Stimulated activated CD4-positive, alpha-beta T cell treated with anti-CD3 and anti-CD28 coated beads, Interleukin-15, amount 100 ng/mL, for 24 hours (primary cell): ENCODE measurements around the gene B3GAT1.

Experiments used
- DNase-seq: peaks from one replicate; pipeline ENCODE4 v3.0.0-alpha.2; 2020

B3GAT1 gene

GRCh38 chr11:134369656-134370525 lies 42.2 kb downstream of the B3GAT1 start:
- no peak for DNase-seq

DNA sequence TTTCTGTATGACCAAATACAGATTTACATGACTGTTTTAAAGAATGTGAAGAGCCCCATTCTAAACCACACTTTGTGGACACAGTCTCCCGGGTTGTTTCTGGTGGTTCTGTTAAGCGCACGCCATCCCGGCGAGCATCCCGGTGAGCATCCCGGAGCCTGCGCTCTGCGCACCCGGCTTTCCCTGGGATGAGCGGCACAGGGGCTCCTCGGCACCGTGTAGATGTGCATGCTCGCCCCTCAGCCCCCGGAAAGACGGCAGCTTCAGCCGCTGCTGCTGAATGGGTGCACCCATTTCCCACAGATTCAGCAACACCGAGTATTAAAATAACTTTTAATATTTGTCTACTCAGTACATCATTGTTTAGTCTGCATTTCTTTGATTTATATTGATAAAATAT lies 44.3 kb downstream of the B3GAT1 start:
- no peak for DNase-seq

GRCh38 chr11:134366254-134366653 lies 45.8 kb downstream of the B3GAT1 start:
- DNase-seq, result no peak

DNA sequence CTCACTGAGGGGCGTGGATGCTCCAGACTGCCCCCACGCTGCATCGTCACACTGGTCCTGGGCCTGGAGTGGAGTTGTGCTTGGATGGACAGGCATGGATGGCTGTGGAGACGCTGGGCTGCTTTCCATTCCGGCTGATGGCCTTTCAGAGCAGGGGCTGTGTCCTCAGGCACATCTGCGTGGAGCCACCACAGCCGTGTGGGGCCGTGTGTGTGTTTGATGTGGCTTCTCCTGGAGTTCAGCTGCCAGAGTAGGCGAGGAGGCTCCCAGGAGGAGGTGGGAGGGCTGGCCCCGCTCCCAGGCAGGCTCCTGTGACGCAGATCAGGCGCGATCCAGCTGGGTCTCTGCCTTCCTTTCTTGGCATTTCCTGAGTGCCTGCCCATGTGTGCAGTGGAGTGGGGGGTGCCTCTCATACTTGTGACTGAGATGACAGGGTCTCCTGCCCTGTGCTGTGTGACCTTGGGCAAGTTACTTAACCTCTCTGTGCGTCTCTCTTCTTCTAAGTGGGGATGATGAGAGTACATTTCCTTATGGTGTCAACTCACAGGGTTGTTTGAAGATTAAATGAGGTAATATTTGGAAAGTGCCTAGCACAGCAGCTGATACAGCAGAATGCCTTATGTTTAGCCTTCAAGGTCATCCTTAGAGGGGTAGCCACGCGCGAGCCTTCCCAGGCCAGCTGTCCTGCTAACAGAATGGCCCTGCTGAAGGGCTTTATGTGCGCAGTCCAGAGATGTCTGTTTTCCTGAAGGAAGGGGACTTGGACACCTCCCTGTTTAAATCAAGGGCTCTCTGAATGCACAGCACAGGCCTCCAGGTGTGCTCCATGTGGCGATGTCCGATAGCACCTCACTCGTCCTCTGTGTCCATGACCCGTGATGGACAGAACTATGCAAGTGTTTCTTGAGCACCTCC lies 46.8 kb downstream of the B3GAT1 start:
- DNase-seq, result no peak

GRCh38 chr11:134364261-134364660 lies 47.8 kb downstream of the B3GAT1 start:
- no peak for DNase-seq

- DNase-seq, result no peak
Observed at GRCh38 chr11:134363592-134363991, 48.5 kb downstream of the B3GAT1 start.

- no peak for DNase-seq
Observed at GRCh38 chr11:134363161-134363560, 48.9 kb downstream of the B3GAT1 start.

DNA sequence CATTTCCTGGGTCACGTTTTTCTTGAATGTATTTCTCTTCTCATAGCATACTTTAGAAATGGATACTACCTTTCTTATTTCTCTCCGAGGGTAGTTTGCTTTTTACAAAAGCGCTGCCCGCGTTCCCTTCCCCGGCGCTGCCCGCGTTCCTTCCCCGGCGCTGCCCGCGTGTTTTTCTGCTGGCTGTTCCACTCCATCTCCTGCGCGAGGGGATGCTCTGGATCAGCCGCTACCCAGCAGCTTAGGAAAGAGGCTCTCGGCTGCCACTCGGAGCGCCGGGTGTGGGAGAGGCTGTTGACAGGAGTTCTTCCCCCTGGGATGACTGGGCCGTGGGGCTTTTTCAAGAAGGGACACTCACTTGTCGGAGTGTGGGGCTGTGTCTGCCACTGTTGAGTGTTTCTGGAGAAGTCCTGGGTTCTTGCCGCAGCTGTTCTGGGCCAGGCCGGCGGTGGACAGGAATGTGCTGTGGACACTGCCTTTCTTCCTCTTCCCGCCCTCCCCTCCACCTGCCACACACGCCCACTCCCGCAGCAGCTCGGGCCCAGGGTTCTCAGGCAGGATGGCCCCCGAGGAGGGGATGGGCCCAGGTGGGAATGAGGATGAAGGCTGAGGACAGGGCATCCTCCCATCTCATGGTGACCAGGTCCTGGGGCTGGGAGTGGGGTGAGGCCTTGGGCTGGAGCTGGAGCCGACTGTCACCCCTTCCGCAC lies 49.7 kb downstream of the B3GAT1 start:
- no peak for DNase-seq

DNA sequence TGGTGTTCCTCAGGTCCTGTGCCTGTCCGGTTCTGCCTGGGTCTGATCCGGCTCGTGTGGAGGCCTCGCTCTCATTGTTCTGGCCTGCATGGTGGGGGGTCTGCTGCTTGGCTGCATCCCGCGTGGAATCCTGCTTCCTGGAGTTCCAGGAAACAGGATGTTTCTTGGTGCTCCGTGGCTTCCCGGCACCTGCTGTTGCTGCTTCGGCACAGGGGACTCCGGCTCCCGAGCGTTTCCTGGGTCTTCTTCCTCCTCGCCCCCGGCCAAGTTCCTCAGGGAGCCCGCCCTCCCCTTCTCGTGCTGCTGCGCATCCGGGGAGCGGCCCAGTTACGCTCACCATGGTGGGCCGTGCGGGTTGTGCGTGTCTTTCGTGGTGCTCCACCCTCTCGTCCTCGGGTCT lies 50.4 kb downstream of the B3GAT1 start:
- DNase-seq, result no peak

GRCh38 chr11:134360050-134360835 lies 51.8 kb downstream of the B3GAT1 start:
- peak; percentile 82 for DNase-seq

DNA sequence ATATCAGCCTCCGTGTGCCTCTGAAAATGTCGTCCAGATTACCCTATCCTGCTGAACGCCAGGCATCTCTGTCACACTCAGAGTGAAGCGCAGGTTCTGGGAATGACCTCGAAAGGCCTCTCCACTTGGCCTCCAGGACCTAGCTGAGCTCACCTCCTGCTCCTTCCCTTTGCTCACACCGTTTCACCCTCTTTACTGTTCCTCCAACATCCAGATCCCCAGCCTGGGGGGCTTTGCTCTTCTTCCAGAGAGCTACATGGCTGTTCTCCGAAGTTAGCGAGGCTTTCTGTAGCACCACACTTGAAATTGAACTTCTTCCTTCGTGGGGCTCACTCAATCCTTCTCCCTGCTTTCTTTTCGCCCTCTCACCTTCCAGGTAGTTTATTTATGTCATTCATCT lies 52.4 kb downstream of the B3GAT1 start:
- no peak for DNase-seq

- no peak for DNase-seq
Observed at GRCh38 chr11:134358856-134359490, 53.1 kb downstream of the B3GAT1 start.

DNA sequence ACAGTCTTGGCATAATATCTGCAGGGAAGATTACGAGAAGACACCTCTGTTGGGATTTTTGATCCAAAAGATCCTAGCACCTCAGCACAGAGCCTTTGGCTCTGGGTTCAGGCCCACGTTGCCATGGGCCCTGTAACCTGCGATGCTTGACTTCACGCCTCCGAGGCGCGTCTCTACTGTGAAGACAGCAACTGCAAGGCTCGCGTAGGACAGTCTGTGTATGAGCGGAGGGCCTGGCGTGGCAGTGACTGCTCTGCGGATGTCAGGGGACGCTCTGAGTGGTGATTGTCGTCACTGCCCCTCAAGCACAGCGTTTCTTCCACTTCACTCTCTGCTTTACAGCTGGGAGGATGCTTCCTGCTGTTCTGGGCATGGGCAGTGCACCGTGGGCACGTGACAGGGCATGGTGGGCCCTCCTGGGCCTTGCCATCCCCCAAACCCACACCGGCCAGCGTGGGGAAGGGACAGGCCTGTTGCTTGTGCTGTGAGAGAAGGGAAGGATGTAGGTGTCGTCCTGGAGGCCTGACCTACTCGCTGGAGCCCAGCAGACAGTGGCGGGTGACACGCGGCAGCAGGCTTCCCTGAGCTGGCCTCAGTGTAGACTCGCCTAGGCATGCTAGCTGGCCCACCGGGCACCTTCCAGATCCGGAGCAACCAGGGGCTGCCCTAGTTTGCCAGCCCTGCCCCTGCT lies 53.7 kb downstream of the B3GAT1 start:
- no peak for DNase-seq

DNA sequence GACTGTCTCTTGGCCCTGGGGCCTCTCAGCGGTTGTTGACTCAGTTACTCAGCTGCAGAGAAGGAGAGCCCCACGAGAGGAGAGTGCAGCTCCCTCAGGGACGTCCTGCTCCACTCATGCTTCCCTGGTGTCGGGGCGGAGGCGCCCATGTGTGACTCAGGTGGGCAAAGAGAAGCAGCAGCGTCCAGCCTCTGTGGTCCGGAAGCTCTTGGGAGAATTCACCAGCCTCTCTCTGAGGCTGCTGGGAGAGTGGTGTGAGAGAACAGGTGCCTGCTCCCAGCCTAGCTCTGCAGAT lies 54.5 kb downstream of the B3GAT1 start:
- no peak for DNase-seq

- no peak for DNase-seq
Observed at GRCh38 chr11:134356656-134357544, 55.1 kb downstream of the B3GAT1 start.

- DNase-seq, result no peak
Observed at GRCh38 chr11:134355656-134356055, 56.4 kb downstream of the B3GAT1 start.

DNA sequence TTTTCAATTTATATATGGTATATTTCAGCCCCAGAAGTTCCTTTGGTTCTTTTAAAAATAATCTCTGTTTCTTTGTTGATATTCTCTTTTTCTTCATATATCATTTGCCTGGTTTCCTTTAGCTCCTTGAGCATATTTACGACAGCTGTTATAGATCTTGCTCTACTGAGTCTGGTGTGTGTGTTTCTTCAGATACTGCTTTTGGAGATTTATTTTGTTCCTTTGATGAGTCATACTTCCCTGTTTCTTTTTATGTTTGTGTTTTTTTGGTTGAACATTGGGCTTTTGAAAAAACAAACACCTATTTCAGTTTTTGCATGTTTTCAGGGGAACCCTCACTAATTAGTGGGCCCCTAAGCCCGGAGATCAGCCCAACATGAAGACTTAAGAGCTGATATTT lies 56.9 kb downstream of the B3GAT1 start:
- DNase-seq, result no peak

- no peak for DNase-seq
Observed at GRCh38 chr11:134352111-134352510, 59.9 kb downstream of the B3GAT1 start.

GRCh38 chr11:134350381-134350780 lies 61.7 kb downstream of the B3GAT1 start:
- no peak for DNase-seq

GRCh38 chr11:134349802-134350355 lies 62.2 kb downstream of the B3GAT1 start:
- no peak for DNase-seq
